WERI-Rb-1 (cell line): ENCODE data around the gene UBN2.

Source experiments
- DNase-seq: peaks from one replicate; pipeline ENCODE4 v3.0.0-alpha.2; 2020
- H3K27ac ChIP-seq: fragments of 250-450 bp; sonication (Bioruptor Pico); 2 replicates; pipeline ENCODE4 v1.5.1; 2020; ENCODE audit warnings: mild to moderate bottlenecking, moderate library complexity
- H3K27me3 ChIP-seq: fragments of 250-450 bp; sonication (Bioruptor Pico); 2 replicates; pipeline ENCODE4 v1.5.1; 2021; ENCODE audit warnings: mild to moderate bottlenecking, low read depth, moderate library complexity; ENCODE audit not compliant: insufficient read depth, severe bottlenecking
- H3K36me3 ChIP-seq: fragments of 250-450 bp; sonication (Bioruptor Pico); 2 replicates; pipeline ENCODE4 v1.5.1; 2020; ENCODE audit warnings: mild to moderate bottlenecking, moderate library complexity
- H3K4me3 ChIP-seq: 2 replicates; pipeline ENCODE4 v1.5.1; 2011; ENCODE audit warnings: low read depth, mild to moderate bottlenecking, control low read depth, low read length
- H3K9me3 ChIP-seq: fragments of 250-450 bp; sonication (Bioruptor Pico); 2 replicates; pipeline ENCODE4 v1.5.1; 2021; ENCODE audit warnings: mild to moderate bottlenecking, moderate library complexity; ENCODE audit not compliant: severe bottlenecking
- CTCF ChIP-seq: IDR thresholded peaks from 2 replicates; pipeline ENCODE4 v1.5.1; 2011; ENCODE audit warnings: low read depth, mild to moderate bottlenecking, control low read depth, inconsistent platforms, low read length

The UBN2 gene

GRCh38 chr7:139186146-139186545, 44.9 kb upstream of the UBN2 start:
- Histone ChIP-seq H3K27me3 (no peaks in the 10 kb centered on the region), H3K9me3 (no peaks in the 10 kb centered on the region), H3K4me3 (no peak overlapping the region), H3K36me3 (peaks cover 20% of the 10 kb centered on the region), H3K27ac (no peak overlapping the region)
- DNase-seq, result no peak
- no peak for TF ChIP-seq CTCF

GRCh38 chr7:139189357-139189756, 41.7 kb upstream of the UBN2 start:
- Histone ChIP-seq H3K4me3 (no peak overlapping the region), H3K36me3 (0 out of 2 replicates have a peak, but pooled peaks cover under 1% of the 10 kb centered on the region), H3K27me3 (no peaks in the 10 kb centered on the region), H3K27ac (no peak overlapping the region), H3K9me3 (no peaks in the 10 kb centered on the region)
- no peak for DNase-seq
- TF ChIP-seq CTCF, result no peak

- no peak for TF ChIP-seq CTCF
- H3K27ac ChIP-seq, result no peak overlapping the region
- no peaks in the 10 kb centered on the region for H3K27me3 ChIP-seq
- no peaks in the 10 kb centered on the region for H3K36me3 ChIP-seq
- DNase-seq, result no peak
- H3K4me3 ChIP-seq, result no peak overlapping the region
- H3K9me3 ChIP-seq, result no peaks in the 10 kb centered on the region
These were observed 38.9 kb upstream of the UBN2 start for GRCh38 chr7:139192014-139192706.

GRCh38 chr7:139200382-139200781, 30.7 kb upstream of the UBN2 start:
- no peak for DNase-seq
- Histone ChIP-seq H3K4me3 (no peak overlapping the region), H3K27ac (no peak overlapping the region), H3K36me3 (no peaks in the 10 kb centered on the region; the same call in 1 of the 2 replicates), H3K9me3 (peaks cover 2% of the 10 kb centered on the region), H3K27me3 (no peaks in the 10 kb centered on the region)
- TF ChIP-seq CTCF, result no peak

- H3K36me3 ChIP-seq, result no peaks in the 10 kb centered on the region; the same call in 1 of the 2 replicates
- H3K27ac ChIP-seq, result no peak overlapping the region
- no peak for TF ChIP-seq CTCF
- H3K27me3 ChIP-seq, result no peaks in the 10 kb centered on the region
- no peak for DNase-seq
- peaks cover 10% of the 10 kb centered on the region for H3K9me3 ChIP-seq
- no peak overlapping the region for H3K4me3 ChIP-seq
These were observed 27.0 kb upstream of the UBN2 start for GRCh38 chr7:139203992-139204391.

GRCh38 chr7:139205843-139206242, 25.2 kb upstream of the UBN2 start:
- Histone ChIP-seq H3K9me3 (peaks cover 10% of the 10 kb centered on the region), H3K4me3 (no peak overlapping the region), H3K36me3 (no peaks in the 10 kb centered on the region; the same call in 1 of the 2 replicates), H3K27ac (no peak overlapping the region), H3K27me3 (no peaks in the 10 kb centered on the region)
- no peak for TF ChIP-seq CTCF
- no peak for DNase-seq
